Activated naive CD8-positive, alpha-beta T cell treated with anti-CD3 and anti-CD28 coated beads, Interleukin-2, amount 10 ng/mL, durations not matched to agents 7 days and 5 days (primary cell): ENCODE measurements around the gene NOTCH1. TPM values are rescaled to one million over a fixed set of nuclear protein-coding genes. Genes with fewer than 3 reads are reported as not detected.

Experiments
- ATAC-seq: fragments of 150-1000 bp; cut with Tn5 transposase; one replicate; pipeline ENCODE4 v1.10.0; 2021; ENCODE audit warnings: low read depth, moderate library complexity
- POLR2A ChIA-PET: fragments of 350-600 bp; sonication (Branson Sonifier 250); formaldehyde crosslinking; loops from one replicate; lab custom pipeline; 2021; ENCODE audit warnings: antibody characterized with exemption; lab: Charles Lee
- DNase-seq: peaks from one replicate; pipeline ENCODE4 v3.0.0; 2021
- H3K27ac Mint-ChIP-seq: one replicate; pipeline ENCODE4 v1.8.0; 2022; ENCODE audit warnings: mild to moderate bottlenecking, mixed read lengths
- H3K27me3 Mint-ChIP-seq: one replicate; pipeline ENCODE4 v1.8.0; 2022; ENCODE audit warnings: mild to moderate bottlenecking, moderate library complexity, mixed read lengths
- H3K36me3 Mint-ChIP-seq: one replicate; pipeline ENCODE4 v1.8.0; 2021; ENCODE audit warnings: mild to moderate bottlenecking, mixed read lengths
- H3K4me1 Mint-ChIP-seq: one replicate; pipeline ENCODE4 v1.8.0; 2021; ENCODE audit warnings: mixed read lengths
- H3K4me3 Mint-ChIP-seq: one replicate; pipeline ENCODE4 v1.8.0; 2022; ENCODE audit warnings: mild to moderate bottlenecking, moderate library complexity, mixed read lengths
- H3K9me3 Mint-ChIP-seq: one replicate; pipeline ENCODE4 v1.8.0; 2021; ENCODE audit warnings: mixed read lengths
- total RNA-seq, 2 experiments: library from RNA; stranded (reverse); gene quantifications; one replicate each; pipeline ENCODE4 v1.2.3, GENCODE V29; 2021

NOTCH1 gene
- total RNA-seq, 2 experiments from 2014 or later, result 67.0 to 70.2 TPM

- no peaks in the 10 kb centered on the region for H3K27me3 Mint-ChIP-seq
- H3K27ac Mint-ChIP-seq, result no peak overlapping the region
- no peak for DNase-seq
- H3K4me1 Mint-ChIP-seq, result peaks cover 33% of the 10 kb centered on the region
- POLR2A ChIA-PET, result interaction anchor here (4.1 kb wide), 1 partner anchor 10 kb away, joined by 18 read pairs; no protein-coding TSS in a partner anchor
- H3K4me3 Mint-ChIP-seq, result peak overlapping the region; percentile 47
- no peak for ATAC-seq
- H3K36me3 Mint-ChIP-seq, result peaks cover 7% of the 10 kb centered on the region
- no peaks in the 10 kb centered on the region for H3K9me3 Mint-ChIP-seq
Observed at GRCh38 chr9:136543280-136543679, 2.6 kb downstream of the NOTCH1 start.

GRCh38 chr9:136542241-136543040 is 3.4 kb downstream of the NOTCH1 start:
- no peak for ATAC-seq
- Mint-ChIP-seq H3K4me3 (no peak overlapping the region), H3K4me1 (peaks cover 38% of the 10 kb centered on the region), H3K27ac (no peak overlapping the region), H3K36me3 (peaks cover 8% of the 10 kb centered on the region), H3K9me3 (no peaks in the 10 kb centered on the region), H3K27me3 (no peaks in the 10 kb centered on the region)
- POLR2A ChIA-PET, result interaction anchor here (4.1 kb wide), 1 partner anchor 9 kb away, joined by 18 read pairs; no protein-coding TSS in a partner anchor
- DNase-seq, result no peak

GRCh38 chr9:136541709-136542108 is 4.1 kb downstream of the NOTCH1 start:
- POLR2A ChIA-PET, result interaction anchor here (4.1 kb wide), 1 partner anchor 8 kb away, joined by 18 read pairs; no protein-coding TSS in a partner anchor
- H3K4me1 Mint-ChIP-seq, result peaks cover 40% of the 10 kb centered on the region
- DNase-seq (no peak), ATAC-seq (no peak)
- H3K27me3 Mint-ChIP-seq, result no peaks in the 10 kb centered on the region
- peak overlapping the region; percentile 45 for H3K27ac Mint-ChIP-seq
- H3K9me3 Mint-ChIP-seq, result no peaks in the 10 kb centered on the region
- H3K36me3 Mint-ChIP-seq, result peaks cover 10% of the 10 kb centered on the region
- no peak overlapping the region for H3K4me3 Mint-ChIP-seq

- Mint-ChIP-seq H3K9me3 (no peaks in the 10 kb centered on the region), H3K36me3 (peaks cover 10% of the 10 kb centered on the region), H3K4me1 (peaks cover 39% of the 10 kb centered on the region), H3K27ac (peak overlapping the region; percentile 98), H3K4me3 (no peak overlapping the region), H3K27me3 (no peaks in the 10 kb centered on the region)
- POLR2A ChIA-PET, result interaction anchor here (0.6 to 4.1 kb wide), 3 partner anchors 8 to 274 kb away, joined by 3 to 22 read pairs (median 18); no protein-coding TSS in a partner anchor
- no peak for ATAC-seq
- no peak for DNase-seq
Observed at GRCh38 chr9:136541179-136541578, 4.7 kb downstream of the NOTCH1 start.

- H3K4me3 Mint-ChIP-seq, result peak overlapping the region; percentile 88
- peaks cover 39% of the 10 kb centered on the region for H3K4me1 Mint-ChIP-seq
- ATAC-seq (peak; percentile 85), DNase-seq (peak; percentile 89)
- H3K36me3 Mint-ChIP-seq, result peaks cover 10% of the 10 kb centered on the region
- H3K27ac Mint-ChIP-seq, result peak overlapping the region; percentile 98
- POLR2A ChIA-PET, result interaction anchor here (0.5 to 3.0 kb wide), 8 partner anchors 10 to 545 kb away, joined by 3 to 22 read pairs (median 4); partner anchors contain the start of gene DNLZ
- H3K27me3 Mint-ChIP-seq, result no peaks in the 10 kb centered on the region
- H3K9me3 Mint-ChIP-seq, result no peaks in the 10 kb centered on the region
Observed at GRCh38 chr9:136539427-136540421, 6.1 kb downstream of the NOTCH1 start.

- POLR2A ChIA-PET, result interaction anchor here (0.9 to 3.0 kb wide), 9 partner anchors 9 to 191 kb away, joined by 3 to 22 read pairs (median 4); partner anchors contain the start of gene DNLZ
- no peaks in the 10 kb centered on the region for H3K27me3 Mint-ChIP-seq
- H3K4me3 Mint-ChIP-seq, result peak overlapping the region; percentile 88
- no peaks in the 10 kb centered on the region for H3K9me3 Mint-ChIP-seq
- peak; percentile 51 for ATAC-seq
- peak; percentile 75 for DNase-seq
- H3K4me1 Mint-ChIP-seq, result peaks cover 47% of the 10 kb centered on the region
- peak overlapping the region; percentile 98 for H3K27ac Mint-ChIP-seq
- H3K36me3 Mint-ChIP-seq, result peaks cover 10% of the 10 kb centered on the region
Observed at GRCh38 chr9:136538599-136539426, 7.0 kb downstream of the NOTCH1 start.

- peak overlapping the region; percentile 98 for H3K27ac Mint-ChIP-seq
- DNase-seq, result no peak
- H3K9me3 Mint-ChIP-seq, result no peaks in the 10 kb centered on the region
- H3K4me1 Mint-ChIP-seq, result peaks cover 50% of the 10 kb centered on the region
- no peak for ATAC-seq
- peak overlapping the region; percentile 88 for H3K4me3 Mint-ChIP-seq
- H3K27me3 Mint-ChIP-seq, result no peaks in the 10 kb centered on the region
- peaks cover 8% of the 10 kb centered on the region for H3K36me3 Mint-ChIP-seq
- POLR2A ChIA-PET, result interaction anchor here (0.9 to 3.0 kb wide), 6 partner anchors 8 to 191 kb away, joined by 3 to 22 read pairs (median 4); no protein-coding TSS in a partner anchor
Observed at GRCh38 chr9:136537896-136538598, 7.8 kb downstream of the NOTCH1 start.

GRCh38 chr9:136537411-136537810 is 8.4 kb downstream of the NOTCH1 start:
- POLR2A ChIA-PET, result interaction anchor here (1.7 kb wide), 1 partner anchor 191 kb away, joined by 4 read pairs; no protein-coding TSS in a partner anchor
- DNase-seq, result no peak
- no peak overlapping the region for H3K4me3 Mint-ChIP-seq
- peaks cover 50% of the 10 kb centered on the region for H3K4me1 Mint-ChIP-seq
- no peaks in the 10 kb centered on the region for H3K27me3 Mint-ChIP-seq
- peak overlapping the region; percentile 98 for H3K27ac Mint-ChIP-seq
- no peak for ATAC-seq
- H3K9me3 Mint-ChIP-seq, result no peaks in the 10 kb centered on the region
- peaks cover 7% of the 10 kb centered on the region for H3K36me3 Mint-ChIP-seq

GRCh38 chr9:136536721-136537241 is 9.1 kb downstream of the NOTCH1 start:
- ATAC-seq, result no peak
- no peak for DNase-seq
- no peaks in the 10 kb centered on the region for H3K9me3 Mint-ChIP-seq
- peak overlapping the region; percentile 98 for H3K27ac Mint-ChIP-seq
- peaks cover 54% of the 10 kb centered on the region for H3K4me1 Mint-ChIP-seq
- H3K36me3 Mint-ChIP-seq, result peaks cover 7% of the 10 kb centered on the region
- POLR2A ChIA-PET, result no interaction called here
- no peaks in the 10 kb centered on the region for H3K27me3 Mint-ChIP-seq
- no peak overlapping the region for H3K4me3 Mint-ChIP-seq

GRCh38 chr9:136536051-136536720 is 9.7 kb downstream of the NOTCH1 start:
- Mint-ChIP-seq H3K4me3 (no peak overlapping the region), H3K27ac (no peak overlapping the region), H3K27me3 (no peaks in the 10 kb centered on the region), H3K4me1 (peaks cover 54% of the 10 kb centered on the region), H3K9me3 (no peaks in the 10 kb centered on the region), H3K36me3 (peaks cover 7% of the 10 kb centered on the region)
- DNase-seq, result no peak
- POLR2A ChIA-PET, result no interaction called here
- ATAC-seq, result no peak

- ATAC-seq, result no peak
- Mint-ChIP-seq H3K36me3 (peaks cover 7% of the 10 kb centered on the region), H3K9me3 (no peaks in the 10 kb centered on the region), H3K27me3 (no peaks in the 10 kb centered on the region), H3K4me3 (no peak overlapping the region), H3K4me1 (peaks cover 52% of the 10 kb centered on the region), H3K27ac (no peak overlapping the region)
- DNase-seq, result no peak
- POLR2A ChIA-PET, result no interaction called here
Observed at GRCh38 chr9:136535070-136535469, 10.8 kb downstream of the NOTCH1 start.
